SK-N-SH treated with all-trans-retinoic acid at 6 μM for 48 hours (cell line): ENCODE data around the gene PDCD1.
"Not testable (repeated sequence)": the region's sequence is repeated elsewhere in the genome, so short reads cannot be mapped to it uniquely, and the experiment has no call there.

Experiments used
- ATAC-seq: fragments of 200-7000 bp; cut with Tn5 transposase; 3 replicates; pipeline ENCODE4 v1.9.1; 2020; ENCODE audit warnings: mild to moderate bottlenecking, moderate library complexity
- ARNTL ChIP-seq: fragments of 450-650 bp; formaldehyde crosslinking; IDR thresholded peaks from 2 replicates; pipeline ENCODE4 v1.5.0; 2020; ENCODE audit warnings: low read depth, mild to moderate bottlenecking, moderate library complexity, borderline replicate concordance
- BACH2 ChIP-seq: fragments of 250-450 bp; sonication (Bioruptor Pico); IDR thresholded peaks from 2 replicates; pipeline ENCODE4 v1.9.0; 2021; ENCODE audit warnings: mild to moderate bottlenecking, borderline replicate concordance
- CREB5 ChIP-seq: fragments of 250-450 bp; sonication (Bioruptor Pico); IDR thresholded peaks from 2 replicates; pipeline ENCODE4 v1.5.1; 2020; ENCODE audit warnings: low read depth, mild to moderate bottlenecking, moderate library complexity
- CSDC2 ChIP-seq: fragments of 250-450 bp; sonication (Bioruptor Pico); IDR thresholded peaks from 2 replicates; pipeline ENCODE4 v1.5.0; 2020; ENCODE audit warnings: mild to moderate bottlenecking, moderate library complexity
- CSRNP3 ChIP-seq: fragments of 250-450 bp; sonication (Bioruptor Pico); IDR thresholded peaks from 2 replicates; pipeline ENCODE4 v1.5.1; 2021; ENCODE audit warnings: mild to moderate bottlenecking, moderate library complexity
- GLIS3 ChIP-seq: fragments of 250-450 bp; sonication (Bioruptor Pico); IDR thresholded peaks from 2 replicates; pipeline ENCODE4 v1.5.0; 2020; ENCODE audit warnings: mild to moderate bottlenecking, moderate library complexity
- ISL1 ChIP-seq: fragments of 250-450 bp; sonication (Bioruptor Pico); IDR thresholded peaks from 2 replicates; pipeline ENCODE4 v2.1.2; 2022; ENCODE audit warnings: mild to moderate bottlenecking, moderate library complexity
- OSR1 ChIP-seq: fragments of 250-450 bp; sonication (Bioruptor Pico); IDR thresholded peaks from 2 replicates; pipeline ENCODE4 v1.8.0; 2022; ENCODE audit warnings: moderate library complexity, mild to moderate bottlenecking, inconsistent platforms
- PATZ1 ChIP-seq: fragments of 250-450 bp; sonication (Bioruptor Pico); IDR thresholded peaks from 2 replicates; pipeline ENCODE4 v1.8.0; 2020; ENCODE audit warnings: mild to moderate bottlenecking, moderate library complexity, borderline replicate concordance
- PPARA ChIP-seq: fragments of 250-450 bp; sonication (Bioruptor Pico); IDR thresholded peaks from 2 replicates; pipeline ENCODE4 v1.5.0; 2020; ENCODE audit warnings: mild to moderate bottlenecking, borderline replicate concordance
- RARB ChIP-seq: fragments of 250-450 bp; sonication (Bioruptor Pico); IDR thresholded peaks from 2 replicates; pipeline ENCODE4 v1.8.0; 2021; ENCODE audit warnings: mild to moderate bottlenecking, moderate library complexity
- SNAI2 ChIP-seq: fragments of 250-450 bp; sonication (Bioruptor Pico); IDR thresholded peaks from 2 replicates; pipeline ENCODE4 v1.5.0; 2020; ENCODE audit warnings: mild to moderate bottlenecking, moderate library complexity
- TCF4 ChIP-seq: fragments of 250-450 bp; sonication (Bioruptor Pico); IDR thresholded peaks from 2 replicates; pipeline ENCODE4 v1.8.0; 2021; ENCODE audit warnings: mild to moderate bottlenecking, moderate library complexity, borderline replicate concordance
- TOX ChIP-seq: fragments of 250-450 bp; sonication (Bioruptor Pico); IDR thresholded peaks from 2 replicates; pipeline ENCODE4 v1.8.0; 2021; ENCODE audit warnings: mild to moderate bottlenecking, moderate library complexity, borderline replicate concordance
- ZC3H10 ChIP-seq: fragments of 250-450 bp; sonication (Bioruptor Pico); IDR thresholded peaks from 2 replicates; pipeline ENCODE4 v1.5.1; 2021; ENCODE audit warnings: mild to moderate bottlenecking, moderate library complexity
- ZFP3 ChIP-seq: fragments of 250-450 bp; sonication (Bioruptor Pico); IDR thresholded peaks from 2 replicates; pipeline ENCODE4 v1.5.0; 2020; ENCODE audit warnings: mild to moderate bottlenecking, moderate library complexity
- ZFP30 ChIP-seq: fragments of 450-650 bp; formaldehyde crosslinking; IDR thresholded peaks from 2 replicates; pipeline ENCODE4 v1.5.0; 2022; ENCODE audit warnings: mild to moderate bottlenecking, moderate library complexity
- ZNF565 ChIP-seq: fragments of 450-650 bp; formaldehyde crosslinking; conservative IDR thresholded peaks from 2 replicates; pipeline ENCODE4 v1.5.0; 2020; ENCODE audit warnings: low read depth, mild to moderate bottlenecking, moderate library complexity
- ZNF70 ChIP-seq: fragments of 450-650 bp; formaldehyde crosslinking; IDR thresholded peaks from 2 replicates; pipeline ENCODE4 v1.5.0; 2020; ENCODE audit warnings: mild to moderate bottlenecking, moderate library complexity

The PDCD1 gene

DNA sequence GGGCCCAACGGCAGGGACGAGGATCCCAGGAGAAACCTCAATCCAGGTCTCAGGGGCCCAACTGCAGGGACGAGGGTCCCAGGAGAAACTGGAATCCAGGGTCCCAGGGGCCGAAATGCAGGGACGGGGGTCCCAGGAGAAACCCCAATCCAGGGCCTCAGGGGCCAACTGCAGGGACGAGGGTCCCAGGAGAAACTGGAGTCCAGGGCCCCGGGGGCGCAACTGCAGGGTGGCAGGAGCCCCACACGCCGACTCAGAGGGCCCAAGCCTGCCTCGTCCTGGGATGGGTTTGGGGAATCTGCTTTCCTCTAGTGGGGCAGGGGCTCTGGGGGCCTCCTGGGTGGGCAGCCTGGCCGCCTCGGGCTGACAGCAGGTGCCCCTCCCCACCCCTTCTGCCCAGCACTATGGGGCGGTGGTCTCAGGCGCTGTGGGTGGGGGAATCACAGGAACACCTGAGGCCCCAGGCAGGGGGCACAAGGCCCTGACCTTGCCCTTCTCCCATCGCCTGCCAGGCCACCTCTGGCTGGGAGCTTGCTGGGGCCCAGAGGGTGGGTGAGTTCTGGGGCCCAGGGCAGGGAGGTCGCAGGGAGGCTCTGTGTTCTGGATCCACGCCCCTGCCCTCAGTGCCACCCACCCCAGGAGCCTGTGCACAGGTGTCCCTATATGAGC, 18.0 kb upstream of the PDCD1 start:
- ATAC-seq, result no peak
- no peak for TF ChIP-seq ARNTL (CRISPR knock-in tag)
- TF ChIP-seq GLIS3 (CRISPR knock-in tag), result no peak
- TF ChIP-seq BACH2, result no peak
- TF ChIP-seq OSR1 (CRISPR knock-in tag), result no peak
- TF ChIP-seq ZFP3, result no peak
- no peak for TF ChIP-seq ZNF70 (CRISPR knock-in tag)
- TF ChIP-seq ISL1, result no peak
- TF ChIP-seq TCF4 (CRISPR knock-in tag), result no peak
- no peak for TF ChIP-seq SNAI2 (CRISPR knock-in tag)
- TF ChIP-seq PATZ1 (CRISPR knock-in tag), result no peak
- no peak for TF ChIP-seq CSRNP3 (CRISPR knock-in tag)
- TF ChIP-seq RARB (CRISPR knock-in tag), result no peak
- TF ChIP-seq TOX (CRISPR knock-in tag), result no peak
- no peak for TF ChIP-seq CSDC2 (CRISPR knock-in tag)
- no peak for TF ChIP-seq PPARA
- no peak for TF ChIP-seq ZC3H10 (CRISPR knock-in tag)
- TF ChIP-seq ZFP30, result no peak
- TF ChIP-seq CREB5 (CRISPR knock-in tag), result no peak

- ATAC-seq, result not testable (repeated sequence)
Observed at GRCh38 chr2:241875754-241876527, 17.2 kb upstream of the PDCD1 start.

GRCh38 chr2:241874277-241874925, 15.7 kb upstream of the PDCD1 start:
- ATAC-seq, result no peak
- TF ChIP-seq RARB (CRISPR knock-in tag), result no peak
- no peak for TF ChIP-seq OSR1 (CRISPR knock-in tag)
- TF ChIP-seq CSDC2 (CRISPR knock-in tag), result no peak
- no peak for TF ChIP-seq GLIS3 (CRISPR knock-in tag)
- TF ChIP-seq CREB5 (CRISPR knock-in tag), result no peak
- TF ChIP-seq CSRNP3 (CRISPR knock-in tag), result no peak
- TF ChIP-seq TOX (CRISPR knock-in tag), result no peak
- no peak for TF ChIP-seq ARNTL (CRISPR knock-in tag)
- TF ChIP-seq SNAI2 (CRISPR knock-in tag), result no peak
- TF ChIP-seq ZC3H10 (CRISPR knock-in tag), result no peak
- no peak for TF ChIP-seq ZFP30
- no peak for TF ChIP-seq PPARA
- no peak for TF ChIP-seq BACH2

DNA sequence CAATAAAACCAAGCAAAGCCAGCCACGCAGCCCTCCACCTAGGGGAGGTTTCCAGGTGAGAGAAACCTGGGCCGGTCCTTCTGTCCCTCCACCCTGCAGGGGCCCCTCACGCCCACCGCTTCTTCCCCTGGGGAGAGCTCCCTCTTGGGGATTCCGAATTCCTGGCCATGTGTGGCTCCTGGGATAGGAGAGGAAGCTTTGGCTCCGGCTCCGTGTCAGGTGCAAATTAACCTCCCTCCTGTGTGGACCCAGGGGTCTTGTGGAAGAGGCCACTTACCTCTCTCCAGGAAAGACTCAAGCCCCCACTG, 15.1 kb upstream of the PDCD1 start:
- ATAC-seq, result no peak
- TF ChIP-seq ZC3H10 (CRISPR knock-in tag), result no peak
- TF ChIP-seq ZNF565, result no peak
- no peak for TF ChIP-seq TOX (CRISPR knock-in tag)
- no peak for TF ChIP-seq PATZ1 (CRISPR knock-in tag)
